GM19035 (cell line): ENCODE results near the gene KLF14.
"Not testable (repeated sequence)": the region's sequence is repeated elsewhere in the genome, so short reads cannot be mapped to it uniquely, and the experiment has no call there.

Experiments
- ATAC-seq: cut with Tn5 transposase; IDR thresholded peaks from one replicate; pipeline ENCODE4 v1.9.1; 2021; ENCODE audit not compliant: unreplicated experiment

The KLF14 gene

GRCh38 chr7:130719541-130719940 is 14.5 kb downstream of the KLF14 start:
- ATAC-seq = no peak

- no peak for ATAC-seq
Measured at GRCh38 chr7:130712416-130712815, 21.6 kb downstream of the KLF14 start.

- no peak for ATAC-seq
Measured at GRCh38 chr7:130708766-130709165, 25.2 kb downstream of the KLF14 start.

GRCh38 chr7:130708001-130708400 is 26.0 kb downstream of the KLF14 start:
- ATAC-seq = no peak

- ATAC-seq = no peak
Measured at GRCh38 chr7:130703851-130704250, 30.2 kb downstream of the KLF14 start.

- ATAC-seq = no peak
Measured at GRCh38 chr7:130701650-130702049, 32.4 kb downstream of the KLF14 start.

- no peak for ATAC-seq
Measured at GRCh38 chr7:130700760-130701159, 33.2 kb downstream of the KLF14 start.

- no peak for ATAC-seq
Measured at GRCh38 chr7:130699686-130700085, 34.3 kb downstream of the KLF14 start.

GRCh38 chr7:130697820-130698219 is 36.2 kb downstream of the KLF14 start:
- ATAC-seq = no peak

- no peak for ATAC-seq
Measured at GRCh38 chr7:130695840-130696239, 38.2 kb downstream of the KLF14 start.

GRCh38 chr7:130692396-130692795 is 41.6 kb downstream of the KLF14 start:
- not testable (repeated sequence) for ATAC-seq

- no peak for ATAC-seq
Measured at GRCh38 chr7:130689683-130690082, 44.3 kb downstream of the KLF14 start.

GRCh38 chr7:130683026-130683425 is 51.0 kb downstream of the KLF14 start:
- ATAC-seq = no peak
